Measurements from ENCODE around the gene TOR3A. TPM values are rescaled to one million over a fixed set of nuclear protein-coding genes. Genes with fewer than 3 reads are reported as not detected.

The TOR3A gene
- total RNA-seq, 1 experiment from 2014 or later = 27.0 TPM

GRCh38 chr1:179058487-179059483 lies 23.1 kb upstream of the TOR3A start:
- Histone ChIP-seq H3K4me1 (ENCODE audit: control insufficient read depth in 1 of 2, insufficient read depth in 2 of 2, low read length in 2 of 2) (peaks cover 0 to 11% of the 10 kb centered on the region in 2 experiments; a peak in 1 of 4 replicates), H3K27me3 (ENCODE audit: insufficient read depth, low read length) (no peaks in the 10 kb centered on the region), H3K27ac (ENCODE audit: low read depth, low read length) (no peak overlapping the region), H4K20me1 (ENCODE audit: insufficient read depth) (no peaks in the 10 kb centered on the region), H3K9me3 (ENCODE audit: control insufficient read depth in 1 of 2, insufficient read depth in 1 of 2, low read depth in 1 of 2, low read length in 2 of 2) (no peaks in the 10 kb centered on the region; a peak in 1 of 4 replicates), H3K9me2 (ENCODE audit: insufficient read depth) (no peaks in the 10 kb centered on the region), H3K36me3 (ENCODE audit: control insufficient read depth in 1 of 2, insufficient read depth in 2 of 2, low read length in 2 of 2) (peaks cover 2 to 16% of the 10 kb centered on the region in 2 experiments; a peak in 3 of 4 replicates), H3K4me3 (replicated peaks in 1 of 2; ENCODE audit: low read depth in 1 of 2, low read length in 2 of 2) (no peak overlapping the region), H3K79me2 (ENCODE audit: insufficient read depth, low read length) (no peaks in the 10 kb centered on the region), H3K4me2 (ENCODE audit: low read length) (no peak overlapping the region), H2AFZ (ENCODE audit: low read depth, low read length, poor library complexity, severe bottlenecking) (no peak overlapping the region), H3K9ac (ENCODE audit: low read length) (no peak overlapping the region)
- ChIA-PET CTCF (no interaction called here), POLR2A (no interaction called here), RAD21 (ENCODE audit: low non-redundant PET in 1 of 2, low total read pairs in 2 of 2, uncharacterized antibody in 2 of 2, unreplicated experiment in 2 of 2) (no interaction called here)
- no TSS peak for BruUV-seq (replicated peaks)
- intact Hi-C loops (cut with micrococcal nuclease) = no loop called here
- TF ChIP-seq MAX (IDR thresholded peaks at IDR 0.05) (no peak), CBX3 (IDR thresholded peaks at IDR 0.05; ENCODE audit: low read depth) (no peak), CEBPB (IDR thresholded peaks at IDR 0.05; ENCODE audit: low read depth) (no peak), ZFX (IDR thresholded peaks at IDR 0.05) (no peak), JUND (IDR thresholded peaks at IDR 0.05) (no peak), ELF1 (IDR thresholded peaks at IDR 0.05; ENCODE audit: borderline replicate concordance, low read depth) (no peak), ATF3 (IDR thresholded peaks at IDR 0.05) (no peak), FOSL1 (IDR thresholded peaks at IDR 0.05; ENCODE audit: low read depth) (no peak), POLR2A (IDR thresholded peaks at IDR 0.05; ENCODE audit: borderline replicate concordance, extremely low read depth, insufficient read depth, insufficient read length) (no peak), REST (IDR thresholded peaks at IDR 0.05; ENCODE audit: low read depth) (no peak), ZNF274 (IDR thresholded peaks at IDR 0.05; ENCODE audit: low read depth, low read length) (no peak), EZH2 (IDR thresholded peaks at IDR 0.05) (no peak), EGR1 (IDR thresholded peaks at IDR 0.05; ENCODE audit: low read depth) (no peak), ZBTB33 (IDR thresholded peaks at IDR 0.05; ENCODE audit: extremely low read depth, insufficient replicate concordance, low read length) (no peak), YY1 (IDR thresholded peaks at IDR 0.05; ENCODE audit: extremely low read depth, insufficient replicate concordance, low read depth, low read length) (no peak), SIN3A (IDR thresholded peaks at IDR 0.05; ENCODE audit: low read depth) (no peak), RAD21 (IDR thresholded peaks at IDR 0.05; ENCODE audit: low read depth) (no peak), EZH2phosphoT487 (IDR thresholded peaks at IDR 0.05; ENCODE audit: borderline replicate concordance) (no peak)
- ATAC-seq (no peak), DNase-seq (ENCODE audit: low read depth, low spot score) (no peak)

Data from HCT116 (cell line).